Kidney glomerular epithelial cell (primary cell): ENCODE results near the gene CENPVL3.
"Not testable (repeated sequence)": the region's sequence is repeated elsewhere in the genome, so short reads cannot be mapped to it uniquely, and the experiment has no call there.

Experiments
- DNase-seq: peaks from one replicate; lab custom pipeline; 2025; lab: John Stamatoyannopoulos, UW

Gene CENPVL3

DNA sequence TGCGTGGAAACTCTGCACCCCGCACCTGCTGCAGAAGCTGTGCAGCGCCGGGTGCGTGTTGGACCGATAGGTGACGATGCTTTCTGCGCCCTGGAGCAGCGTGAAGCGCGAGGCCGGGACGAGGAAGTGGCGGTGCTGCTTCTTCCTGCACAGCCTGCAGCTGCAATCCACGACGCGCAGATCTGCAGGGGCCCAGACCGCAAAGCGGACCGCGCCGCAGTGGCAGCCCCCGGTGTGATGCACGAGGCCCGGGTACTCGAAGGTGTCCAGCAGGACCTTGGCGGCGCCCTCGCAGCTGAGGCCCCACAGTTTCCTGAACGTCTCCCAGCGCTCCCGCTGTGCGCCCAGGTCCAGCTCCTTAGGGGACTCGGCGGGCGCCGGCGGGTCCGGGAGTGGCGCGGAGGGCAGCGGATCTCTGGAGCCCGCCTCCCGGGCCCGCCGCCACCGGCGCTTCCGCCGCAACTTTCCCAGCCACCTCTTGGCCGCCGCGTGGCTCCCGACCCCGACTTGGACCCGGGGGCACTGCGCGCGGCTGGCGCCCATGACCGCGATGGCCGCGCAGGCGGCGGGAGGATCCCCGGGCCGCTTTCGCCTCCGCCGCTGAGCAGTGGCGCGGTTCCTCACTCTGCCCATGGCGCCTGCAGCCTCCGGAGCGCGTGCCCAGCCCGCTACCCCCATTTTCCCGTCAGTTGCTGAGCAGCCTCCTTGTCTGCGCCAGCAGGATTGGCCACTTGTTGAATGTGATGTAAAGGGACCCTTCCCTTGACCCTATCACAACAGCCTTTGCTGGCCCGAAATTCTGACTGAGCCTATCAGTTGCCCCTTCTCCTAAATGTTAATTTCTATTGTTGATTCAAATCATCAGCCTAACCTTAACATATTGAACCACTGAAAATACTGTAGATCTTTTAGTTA, at the start of gene CENPVL3:
Gene CENPVL3, minus strand, starts transcription at position 672 of the 915 bp plus-strand sequence. Its CDS starts 39 bp downstream, at position 633.
- DNase-seq: not testable (repeated sequence)

- DNase-seq: no peak
Measured at GRCh38 chrX:51665981-51666380, 47.3 kb upstream of the CENPVL3 start.

GRCh38 chrX:51643377-51643776, 24.7 kb upstream of the CENPVL3 start:
- no peak for DNase-seq

DNA sequence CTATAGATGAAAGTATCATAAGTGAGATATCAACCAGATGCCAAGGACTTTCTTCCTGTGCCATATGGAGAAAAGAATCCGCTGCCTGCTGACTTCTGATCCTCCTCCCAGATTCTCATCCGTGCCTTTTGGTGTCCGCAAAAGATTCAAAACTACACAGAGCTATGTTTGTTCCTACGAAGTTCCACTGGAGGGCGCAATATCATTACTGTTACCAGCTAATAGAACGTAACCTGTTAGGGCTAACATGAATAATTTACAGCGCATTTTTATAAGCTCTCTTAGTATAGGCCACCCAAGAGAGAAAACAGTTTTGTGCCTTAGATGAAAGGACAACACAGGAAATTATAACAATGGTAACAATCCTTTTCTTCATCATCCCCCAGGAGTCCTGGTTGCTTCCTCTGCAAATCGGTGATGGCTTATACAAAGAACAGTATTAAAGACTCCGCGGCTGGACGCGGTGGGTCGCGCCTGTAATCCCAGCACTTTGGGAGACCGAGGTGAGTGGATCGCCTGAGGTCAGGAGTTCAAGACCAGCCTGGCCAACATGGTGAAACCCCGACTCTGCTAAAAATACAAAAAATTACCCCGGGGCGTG, 22.8 kb upstream of the CENPVL3 start:
- peak; percentile 50 for DNase-seq

- not testable (repeated sequence) for DNase-seq
Measured at GRCh38 chrX:51636511-51636910, 17.8 kb upstream of the CENPVL3 start.

DNA sequence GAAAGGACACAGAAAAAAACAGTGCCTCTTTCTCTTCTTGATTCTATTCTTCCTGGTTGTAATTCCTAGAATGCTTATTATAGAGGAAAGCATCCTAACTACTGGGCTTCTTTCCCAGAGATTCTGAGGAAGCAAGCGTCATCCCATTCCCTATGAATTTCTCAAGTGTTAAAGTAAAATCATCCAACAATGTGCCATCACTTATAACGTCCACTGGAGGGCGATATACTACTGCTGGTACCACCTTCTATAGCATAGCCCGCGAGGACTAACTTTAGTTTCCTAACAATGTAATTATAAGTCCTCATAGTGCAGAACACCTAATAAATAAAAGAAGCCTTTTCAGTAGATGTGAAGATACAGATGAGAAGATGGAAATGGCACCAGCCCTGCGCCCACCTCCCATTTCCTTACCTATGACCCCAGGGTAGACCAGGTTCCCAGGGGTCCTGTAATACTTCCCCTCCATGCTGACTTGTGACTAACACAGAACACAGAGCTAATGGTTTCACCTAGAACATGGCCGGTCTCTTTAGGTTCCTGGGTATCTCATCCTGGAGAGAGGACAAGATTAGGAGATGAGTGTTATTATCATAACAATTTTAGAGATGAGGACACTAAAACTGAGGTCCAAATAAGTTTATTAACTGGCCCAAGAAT, 4.2 kb downstream of the CENPVL3 start:
- peak; percentile 4 for DNase-seq

DNA sequence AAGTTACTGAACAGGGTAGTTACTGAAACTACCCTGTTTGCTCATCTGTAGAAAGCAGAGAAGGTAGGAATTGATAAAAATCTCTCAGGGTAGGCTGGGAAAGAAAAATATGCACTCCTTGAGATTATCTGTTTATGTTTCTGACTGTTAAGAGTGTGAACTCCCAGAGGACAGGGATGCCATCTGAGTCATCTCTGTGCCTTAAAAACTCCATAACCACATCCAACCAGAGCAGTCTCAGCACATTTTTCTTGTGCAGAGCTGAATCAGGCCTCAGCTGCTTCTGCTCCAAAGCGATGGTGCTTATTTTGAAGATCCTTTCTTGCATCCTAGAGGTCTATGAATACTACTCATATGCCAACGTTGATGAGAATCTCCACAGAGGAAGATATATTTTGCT, 9.9 kb downstream of the CENPVL3 start:
- no peak for DNase-seq

DNA sequence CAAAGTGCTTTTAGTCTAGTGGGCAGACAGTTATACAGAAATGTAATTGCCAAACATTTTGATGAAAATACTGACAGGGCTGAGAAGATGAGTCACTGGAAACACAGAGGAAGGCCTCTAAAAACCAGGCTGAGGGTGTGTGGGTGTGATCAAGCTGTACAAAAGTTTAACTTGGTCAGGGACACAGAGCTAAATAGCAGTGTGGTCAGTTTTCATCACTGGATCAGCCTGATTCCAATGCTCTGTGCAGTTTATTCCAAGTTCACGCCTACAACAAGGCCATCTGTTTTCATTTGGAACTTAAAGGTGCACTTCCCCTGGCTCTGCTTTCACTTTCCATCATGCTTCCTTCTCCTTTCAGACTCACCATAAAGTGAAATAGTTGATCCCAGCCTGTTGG, 10.6 kb downstream of the CENPVL3 start:
- no peak for DNase-seq

- no peak for DNase-seq
Measured at GRCh38 chrX:51606446-51606845, 12.3 kb downstream of the CENPVL3 start.

DNA sequence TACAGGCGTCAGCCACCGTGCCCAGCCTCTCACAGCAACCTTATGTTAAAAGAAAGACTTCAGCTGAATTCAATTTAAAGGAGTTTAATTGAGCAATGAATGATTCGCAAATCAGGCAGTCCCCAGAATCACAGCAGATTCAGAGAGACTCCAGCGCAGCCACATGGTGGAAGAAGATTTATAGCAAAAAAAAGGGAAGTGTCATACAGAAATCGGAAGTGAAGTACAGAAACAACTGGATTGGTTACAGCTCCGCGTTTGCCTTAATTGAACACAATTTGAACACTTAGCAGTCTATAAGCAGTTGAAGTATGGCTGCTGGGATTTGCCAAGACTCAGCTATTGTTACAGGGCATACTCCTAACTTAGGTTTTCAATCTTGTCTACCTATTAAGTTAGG, 19.8 kb downstream of the CENPVL3 start:
- no peak for DNase-seq

- DNase-seq: no peak
Measured at GRCh38 chrX:51571874-51572273, 46.8 kb downstream of the CENPVL3 start.

- peak; percentile 0 for DNase-seq
Measured at GRCh38 chrX:51569561-51569960, 49.2 kb downstream of the CENPVL3 start.

GRCh38 chrX:51568586-51568985, 50.1 kb downstream of the CENPVL3 start:
- DNase-seq: peak; percentile 2
